HUES64 (cell line): Measurements from ENCODE around the gene PDCD7.
"Not testable (repeated sequence)": the region's sequence is repeated elsewhere in the genome, so short reads cannot be mapped to it uniquely, and the experiment has no call there.

Experiments used
- H3K27ac ChIP-seq: 2 replicates; pipeline ENCODE4 v1.7.0; 2013; ENCODE audit warnings: low read depth, low read length, inconsistent platforms
- H3K27me3 ChIP-seq: 2 replicates; pipeline ENCODE4 v1.6.1; 2013; ENCODE audit warnings: mild to moderate bottlenecking, low read length; ENCODE audit not compliant: insufficient read depth
- H3K36me3 ChIP-seq: 2 replicates; pipeline ENCODE4 v1.6.1; 2013; ENCODE audit warnings: mild to moderate bottlenecking, low read length; ENCODE audit not compliant: insufficient read depth
- H3K4me1 ChIP-seq: 2 replicates; pipeline ENCODE4 v1.6.1; 2013; ENCODE audit warnings: mild to moderate bottlenecking, low read length, moderate library complexity; ENCODE audit not compliant: insufficient read depth
- H3K4me3 ChIP-seq: 2 replicates; pipeline ENCODE4 v1.5.1; 2013; ENCODE audit warnings: mild to moderate bottlenecking, low read length, moderate library complexity
- H3K9ac ChIP-seq: 2 replicates; pipeline ENCODE4 v1.6.1; 2013; ENCODE audit warnings: mild to moderate bottlenecking, low read depth, low read length
- H3K9me3 ChIP-seq: 2 replicates; pipeline ENCODE4 v1.6.1; 2013; ENCODE audit warnings: low read depth, low read length; ENCODE audit not compliant: insufficient read depth
- WGBS: fragments of 150-250, 120-280 bp; methylation state at CpG from one replicate; pipeline ENCODE4 v1.1.7; 2013; ENCODE audit warnings: missing lambda C conversion rate; 5-methylcytosine and 5-hydroxymethylcytosine counted together

The PDCD7 gene

GRCh38 chr15:65081758-65082157 is 51.9 kb downstream of the PDCD7 start:
- Histone ChIP-seq H3K4me3 (no peak overlapping the region), H3K9ac (no peak overlapping the region), H3K4me1 (peaks cover 39% of the 10 kb centered on the region), H3K27me3 (peaks cover 11% of the 10 kb centered on the region), H3K9me3 (no peaks in the 10 kb centered on the region), H3K27ac (no peak overlapping the region), H3K36me3 (no peaks in the 10 kb centered on the region)
- WGBS = 82% methylated on average over 5 of the region's 5 CpGs

DNA sequence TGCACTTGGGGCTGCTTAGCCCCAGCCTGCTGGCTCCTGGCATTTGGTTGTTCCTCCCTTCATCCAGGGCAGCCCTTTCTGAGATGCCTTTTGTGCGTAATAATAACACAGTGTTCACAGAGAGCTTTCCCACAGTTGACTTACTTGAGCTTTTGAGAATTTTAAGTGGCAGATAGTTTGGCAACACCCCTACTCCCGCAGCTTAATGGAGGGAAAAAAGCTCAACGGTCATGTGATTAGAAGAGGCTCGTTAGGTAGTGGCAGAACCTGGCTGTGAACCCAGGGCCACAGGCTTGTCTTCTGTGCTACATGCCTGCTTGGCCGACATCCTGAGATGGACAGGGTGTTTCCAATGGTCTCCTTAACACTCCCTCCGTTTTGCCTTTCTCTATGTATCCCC is 52.3 kb downstream of the PDCD7 start:
- no peak overlapping the region for H3K27ac ChIP-seq
- no peaks in the 10 kb centered on the region for H3K9me3 ChIP-seq

DNA sequence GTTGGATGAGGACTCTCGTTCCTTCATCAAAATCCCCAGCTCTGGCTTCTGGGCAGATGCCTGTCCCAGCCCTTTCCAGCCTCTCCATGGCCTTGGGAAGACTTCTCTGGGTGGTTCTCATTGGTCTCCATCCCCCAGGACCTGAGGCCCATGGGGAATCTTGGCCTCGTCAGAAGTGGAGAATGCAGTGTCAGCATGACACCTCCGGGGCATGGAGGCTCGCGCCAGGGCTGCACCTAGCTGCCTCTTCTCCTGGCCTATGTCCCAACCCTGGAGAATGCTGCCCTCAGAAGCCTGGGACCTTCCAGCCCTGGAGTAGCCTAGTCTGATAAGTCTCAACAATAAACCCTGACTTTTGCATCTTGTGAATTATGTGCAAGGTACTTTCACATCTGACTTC is 54.0 kb downstream of the PDCD7 start:
- Histone ChIP-seq H3K27ac (no peak overlapping the region), H3K9me3 (no peaks in the 10 kb centered on the region), H3K4me1 (peaks cover 32% of the 10 kb centered on the region), H3K27me3 (peaks cover 8% of the 10 kb centered on the region), H3K36me3 (no peaks in the 10 kb centered on the region), H3K4me3 (no peak overlapping the region), H3K9ac (no peak overlapping the region)
- WGBS = 92% methylated on average over 5 of the region's 5 CpGs

More for the DNA sequence above, 52.3 kb downstream of the PDCD7 start:
- WGBS = 84% methylated on average over 6 of the region's 6 CpGs
- peaks cover 35% of the 10 kb centered on the region for H3K4me1 ChIP-seq
- H3K27me3 ChIP-seq = peaks cover 11% of the 10 kb centered on the region
- no peak overlapping the region for H3K4me3 ChIP-seq
- H3K36me3 ChIP-seq = no peaks in the 10 kb centered on the region
- no peak overlapping the region for H3K9ac ChIP-seq

GRCh38 chr15:65077981-65078352 is 55.6 kb downstream of the PDCD7 start:
- 58% methylated on average over 24 of the region's 24 CpGs for WGBS
- Histone ChIP-seq H3K9me3 (no peaks in the 10 kb centered on the region), H3K27me3 (peaks cover 7% of the 10 kb centered on the region), H3K36me3 (no peaks in the 10 kb centered on the region), H3K4me1 (peaks cover 16% of the 10 kb centered on the region), H3K27ac (no peak overlapping the region), H3K4me3 (no peak overlapping the region), H3K9ac (no peak overlapping the region)

DNA sequence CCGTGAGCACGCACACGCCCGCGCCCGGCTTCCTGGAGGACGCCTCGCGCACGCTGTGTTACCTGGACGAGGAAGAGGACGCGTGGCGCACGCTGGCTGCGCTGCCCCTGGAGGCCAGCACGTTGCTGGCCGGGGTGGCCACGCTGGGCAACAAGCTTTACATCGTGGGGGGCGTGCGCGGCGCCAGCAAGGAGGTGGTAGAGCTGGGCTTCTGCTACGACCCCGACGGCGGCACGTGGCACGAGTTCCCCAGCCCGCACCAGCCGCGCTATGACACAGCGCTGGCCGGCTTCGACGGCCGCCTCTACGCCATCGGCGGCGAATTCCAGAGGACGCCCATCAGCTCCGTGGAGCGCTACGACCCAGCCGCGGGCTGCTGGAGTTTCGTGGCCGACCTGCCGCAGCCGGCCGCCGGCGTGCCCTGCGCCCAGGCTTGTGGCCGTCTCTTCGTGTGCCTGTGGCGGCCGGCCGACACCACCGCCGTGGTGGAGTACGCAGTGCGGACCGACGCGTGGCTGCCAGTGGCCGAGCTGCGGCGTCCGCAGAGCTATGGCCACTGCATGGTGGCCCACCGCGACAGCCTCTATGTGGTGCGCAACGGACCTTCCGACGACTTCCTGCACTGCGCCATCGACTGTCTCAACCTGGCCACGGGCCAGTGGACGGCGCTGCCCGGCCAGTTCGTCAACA is 56.2 kb downstream of the PDCD7 start:
- whole genome bisulfite sequencing = 92% methylated on average over 85 of the region's 85 CpGs
- H3K9ac ChIP-seq = no peak overlapping the region
- H3K27ac ChIP-seq = no peak overlapping the region
- H3K4me3 ChIP-seq = no peak overlapping the region
- peaks cover 11% of the 10 kb centered on the region for H3K4me1 ChIP-seq
- no peaks in the 10 kb centered on the region for H3K36me3 ChIP-seq
- H3K27me3 ChIP-seq = peaks cover 7% of the 10 kb centered on the region
- no peaks in the 10 kb centered on the region for H3K9me3 ChIP-seq

- H3K36me3 ChIP-seq = no peaks in the 10 kb centered on the region
- H3K27me3 ChIP-seq = peaks cover 4% of the 10 kb centered on the region
- H3K9me3 ChIP-seq = no peaks in the 10 kb centered on the region
- H3K4me3 ChIP-seq = no peak within 1 kb of the TSS
- 95% methylated on average over 73 of the region's 73 CpGs for WGBS
- H3K4me1 ChIP-seq = peaks cover 11% of the 10 kb centered on the region; the same call in 1 of the 2 replicates
- no peak within 1 kb of the TSS for H3K9ac ChIP-seq
- no peak within 1 kb of the TSS for H3K27ac ChIP-seq
Observed at GRCh38 chr15:65076486-65077290, 56.9 kb downstream of the PDCD7 start, which contains the start of gene KBTBD13. TSS of gene KBTBD13 (plus strand) at chr15:65076746. CDS start at chr15:65076816, 70 bp downstream.

- not testable (repeated sequence) for H3K4me3 ChIP-seq, H3K36me3 ChIP-seq, H3K27me3 ChIP-seq, H3K27ac ChIP-seq, H3K4me1 ChIP-seq, H3K9ac ChIP-seq, H3K9me3 ChIP-seq
- 94% methylated on average over 12 of the region's 12 CpGs for WGBS
Observed at GRCh38 chr15:65075607-65076395, 57.8 kb downstream of the PDCD7 start.

DNA sequence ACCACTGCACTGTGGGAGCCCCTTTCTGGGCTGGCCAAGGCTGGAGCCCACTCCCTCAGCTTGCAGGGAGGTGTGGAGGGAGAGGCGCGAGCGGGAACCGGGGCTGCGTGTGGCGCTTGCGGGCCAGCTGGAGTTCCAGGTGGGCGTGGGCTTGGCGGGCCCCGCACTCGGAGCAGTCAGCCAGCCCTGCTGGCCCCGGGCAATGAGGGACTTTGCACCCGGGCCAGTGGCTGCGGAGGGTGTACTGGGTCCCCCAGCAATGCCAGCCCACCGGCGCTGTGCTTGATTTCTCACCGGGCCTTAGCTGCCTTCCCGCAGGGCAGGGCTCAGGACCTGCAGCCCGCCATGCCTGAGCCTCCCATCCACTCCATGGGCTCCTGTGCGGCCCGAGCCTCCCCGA is 58.7 kb downstream of the PDCD7 start:
- not testable (repeated sequence) for H3K9ac ChIP-seq, H3K36me3 ChIP-seq, H3K4me1 ChIP-seq, H3K4me3 ChIP-seq, H3K9me3 ChIP-seq, H3K27me3 ChIP-seq, H3K27ac ChIP-seq
- 95% methylated on average over 22 of the region's 22 CpGs for WGBS

DNA sequence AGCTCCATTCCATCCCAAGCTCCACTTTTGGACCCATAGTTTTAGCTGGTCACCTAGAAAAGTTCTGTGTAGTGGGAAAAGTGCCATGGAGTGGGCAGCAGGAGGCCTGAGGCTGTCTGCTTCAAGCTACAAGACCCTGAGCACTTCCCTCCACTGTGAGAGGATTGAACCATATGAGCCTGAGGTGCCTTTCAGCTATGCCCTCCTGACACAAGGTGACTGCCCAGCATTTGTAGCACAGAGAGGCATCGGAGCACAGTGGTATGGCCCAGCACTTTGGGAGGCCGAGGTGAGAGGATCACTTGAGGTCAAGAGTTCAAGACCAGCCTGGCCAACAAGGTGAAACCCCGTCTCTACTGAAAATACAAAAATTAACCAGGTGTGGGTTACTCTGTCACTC is 61.0 kb downstream of the PDCD7 start:
- H3K9ac ChIP-seq = no peak overlapping the region
- H3K27me3 ChIP-seq = no peaks in the 10 kb centered on the region; the same call in 1 of the 2 replicates
- H3K9me3 ChIP-seq = no peaks in the 10 kb centered on the region
- H3K4me3 ChIP-seq = no peak overlapping the region
- no peaks in the 10 kb centered on the region for H3K36me3 ChIP-seq
- no peak overlapping the region for H3K27ac ChIP-seq
- 92% methylated on average over 3 of the region's 3 CpGs for WGBS
- peaks cover 12% of the 10 kb centered on the region for H3K4me1 ChIP-seq

- H3K36me3 ChIP-seq = no peaks in the 10 kb centered on the region
- H3K9me3 ChIP-seq = no peaks in the 10 kb centered on the region
- WGBS = 71% methylated on average over 1 of the region's 1 CpG
- peaks cover 16% of the 10 kb centered on the region for H3K4me1 ChIP-seq
- H3K27ac ChIP-seq = no peak overlapping the region
- H3K4me3 ChIP-seq = no peak overlapping the region
- H3K27me3 ChIP-seq = no peaks in the 10 kb centered on the region
- H3K9ac ChIP-seq = no peak overlapping the region
Observed at GRCh38 chr15:65072027-65072426, 61.6 kb downstream of the PDCD7 start.

GRCh38 chr15:65071381-65071811 is 62.2 kb downstream of the PDCD7 start:
- H3K9ac ChIP-seq = no peak overlapping the region
- H3K36me3 ChIP-seq = no peaks in the 10 kb centered on the region
- no peaks in the 10 kb centered on the region for H3K9me3 ChIP-seq
- H3K4me3 ChIP-seq = no peak overlapping the region
- WGBS = 77% methylated on average over 5 of the region's 5 CpGs
- H3K27ac ChIP-seq = no peak overlapping the region
- H3K4me1 ChIP-seq = peaks cover 21% of the 10 kb centered on the region
- no peaks in the 10 kb centered on the region for H3K27me3 ChIP-seq
